ENCODE measurements around the gene RHNO1.
A peak's percentile ranks its signal among the peaks of the same experiment; 100 is the strongest.

The RHNO1 gene

DNA sequence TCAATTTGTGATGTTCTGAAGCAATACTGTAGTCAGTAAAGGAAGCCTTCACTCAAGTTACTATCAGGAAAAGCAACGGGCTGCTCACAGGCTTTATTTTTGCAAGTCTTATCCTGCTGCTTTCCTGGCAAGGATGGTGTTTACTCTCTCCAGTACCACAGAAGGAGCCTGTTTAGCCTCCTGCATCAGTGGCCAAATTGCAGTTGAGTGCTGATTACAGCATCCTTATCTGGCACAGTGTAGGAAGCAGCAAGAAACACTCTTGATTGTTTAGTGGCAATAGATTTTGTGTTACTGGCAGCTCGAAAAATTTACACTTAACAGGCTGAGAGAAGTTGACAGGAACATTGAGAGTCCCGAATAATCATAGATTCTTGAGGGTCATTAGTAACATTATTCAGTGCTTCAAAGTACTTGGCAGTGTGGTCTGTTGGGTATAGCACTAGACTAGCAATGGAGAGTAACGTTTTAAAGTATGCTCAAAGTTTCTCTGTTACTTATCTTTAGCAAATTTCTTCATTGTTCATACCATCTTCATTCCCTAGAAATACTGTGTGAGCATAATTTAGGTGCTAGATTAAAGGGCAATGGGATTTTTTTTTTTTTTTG is 25.4 kb downstream of the RHNO1 start:
- peak in 9 of 14 donors; percentile 4 to 98 (median 18) for DNase-seq

DNA sequence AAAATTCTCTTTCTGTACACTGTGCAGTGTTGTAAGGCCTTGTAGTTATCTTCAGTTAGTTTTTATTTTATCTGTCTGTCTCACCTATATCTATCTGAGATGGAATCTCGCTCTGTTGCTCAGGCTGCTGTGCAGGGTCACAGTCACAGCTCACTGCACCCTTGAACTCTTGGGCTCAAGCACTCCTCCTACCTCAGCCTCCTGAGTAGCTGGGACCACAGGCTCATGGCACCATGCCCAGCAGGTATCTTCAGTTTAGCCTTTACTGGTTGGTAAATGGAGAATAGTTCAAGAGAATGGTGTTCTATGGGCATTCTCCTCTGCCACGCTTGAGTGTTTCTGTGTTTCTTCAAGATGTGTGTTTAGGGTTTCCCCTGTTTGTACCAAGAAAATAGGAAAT is 27.2 kb downstream of the RHNO1 start:
- DNase-seq, result peak in 1 of 14 donors; percentile 21

DNA sequence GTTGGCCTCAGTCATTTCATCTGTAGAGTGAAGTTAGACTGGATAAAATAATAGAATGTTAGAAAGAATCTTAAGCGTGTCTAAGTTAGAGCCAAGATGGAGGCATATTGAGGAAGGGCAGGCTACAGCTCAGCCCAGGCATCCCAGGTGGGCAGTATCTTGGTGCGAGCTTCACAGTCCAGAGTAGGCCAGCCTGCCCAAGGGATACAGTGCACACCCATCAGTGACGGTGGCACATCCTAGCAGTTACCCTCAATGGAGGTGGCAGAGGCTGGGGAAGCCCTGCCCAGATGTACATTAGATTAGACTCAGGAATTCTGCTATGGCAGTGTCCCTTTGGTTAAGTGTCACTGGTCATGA is 35.2 kb downstream of the RHNO1 start:
- DNase-seq, result no peak

DNA sequence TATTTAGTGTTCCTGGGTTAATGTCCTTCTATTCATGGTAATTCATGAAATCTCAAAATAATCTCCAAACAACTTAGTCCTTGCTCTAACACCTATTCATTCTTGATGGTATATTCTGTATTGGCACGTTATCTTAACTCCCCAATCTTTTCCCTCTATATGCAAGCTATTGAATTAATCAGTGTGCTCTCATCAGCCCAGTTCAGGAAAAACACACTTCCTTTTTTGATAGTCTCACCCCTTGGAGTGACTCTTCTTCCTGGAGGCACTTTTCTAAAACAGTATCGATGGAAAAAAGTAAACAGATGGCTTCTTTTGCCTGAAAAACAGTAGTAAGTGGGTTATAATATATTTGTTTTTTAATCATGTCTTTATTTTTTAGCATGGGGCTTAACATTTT is 42.2 kb downstream of the RHNO1 start:
- DNase-seq, result no peak

DNA sequence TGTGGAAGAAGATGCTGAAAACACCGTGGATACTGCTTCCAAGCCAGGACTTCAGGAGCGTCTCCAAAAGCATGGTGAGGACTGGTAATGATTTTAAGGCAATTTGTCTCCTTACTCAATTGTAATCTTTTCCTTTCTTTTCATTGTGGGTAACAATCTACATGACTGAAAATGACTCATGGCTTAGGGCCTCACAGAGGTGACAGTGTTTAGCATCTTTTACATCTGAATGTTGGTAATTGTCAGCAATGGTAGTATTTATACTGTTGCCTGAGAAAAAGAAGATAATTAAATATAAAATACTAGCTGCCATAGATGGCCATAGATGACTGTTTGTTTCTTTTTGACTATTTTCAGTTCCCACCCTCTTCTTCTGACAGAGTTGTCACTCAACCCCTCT is 45.3 kb downstream of the RHNO1 start:
- DNase-seq, result no peak

DNA sequence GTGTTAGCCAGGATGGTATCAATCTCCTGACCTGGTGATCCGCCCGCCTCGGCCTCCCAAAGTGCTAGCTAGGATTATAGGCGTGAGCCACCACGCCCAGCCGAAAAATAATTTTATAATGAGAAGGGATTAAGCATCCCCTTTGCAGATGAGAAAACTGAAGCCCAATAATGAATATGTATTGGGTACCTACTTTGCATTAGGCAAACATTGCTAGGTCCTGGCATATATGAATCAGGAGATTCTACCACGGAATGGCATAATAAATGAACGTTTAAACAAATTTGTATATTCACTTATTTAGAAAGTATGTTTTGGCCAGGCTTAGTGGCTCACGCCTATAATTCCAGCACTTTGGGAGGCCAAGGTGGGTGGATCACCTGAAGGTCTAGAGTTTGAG is 46.0 kb downstream of the RHNO1 start:
- DNase-seq, result no peak

DNA sequence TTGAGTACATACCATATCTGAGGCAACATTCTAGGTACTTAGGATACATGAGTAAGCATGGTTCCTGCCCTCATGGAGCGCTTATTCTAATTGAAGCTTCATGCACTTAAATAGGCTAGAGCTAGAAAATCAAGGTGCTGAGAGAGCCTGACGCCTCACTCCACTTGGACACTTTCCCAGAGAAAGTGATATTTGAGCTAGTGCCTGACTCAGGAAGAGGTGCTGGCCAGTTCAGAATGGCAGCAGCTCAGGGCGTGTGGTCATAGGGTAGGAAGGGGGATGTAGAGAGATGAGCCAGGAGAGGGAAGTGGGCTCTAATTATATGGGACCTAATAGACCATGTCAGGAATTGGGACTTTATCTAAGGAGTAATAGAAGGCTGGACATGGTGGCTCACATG is 47.0 kb downstream of the RHNO1 start:
- no peak for DNase-seq

DNA sequence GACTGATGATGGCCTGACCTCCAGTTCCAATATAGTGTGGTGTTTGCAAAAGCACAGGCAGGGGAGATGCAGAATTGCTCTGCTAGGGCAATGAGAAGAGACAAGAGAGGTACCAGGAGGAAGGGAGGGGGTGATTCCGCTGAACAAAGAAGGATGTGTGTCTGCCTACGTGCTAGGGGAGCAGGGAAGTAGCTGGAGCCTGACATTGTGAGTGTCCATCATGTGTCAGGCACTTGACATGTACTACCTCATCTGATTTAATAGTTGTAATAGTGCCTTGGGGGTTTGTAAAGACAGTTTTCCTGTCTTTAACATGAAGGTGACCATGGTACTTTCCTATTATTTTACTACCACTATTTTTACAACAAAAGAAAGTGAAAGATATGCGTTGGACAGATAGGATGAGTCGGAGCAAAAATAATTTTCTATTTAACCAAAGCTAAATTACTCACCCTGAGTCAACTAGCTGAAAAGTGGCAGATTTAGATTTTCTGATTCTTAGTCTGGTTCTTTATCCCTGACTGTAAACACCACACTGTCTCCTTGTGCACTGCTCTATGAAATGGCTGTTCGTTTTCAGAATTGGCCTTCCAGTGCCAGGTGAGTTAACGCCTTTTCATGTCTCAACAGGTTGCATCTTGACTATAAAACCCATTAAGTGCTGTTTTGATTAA is 48.4 kb downstream of the RHNO1 start:
- no peak for DNase-seq

DNA sequence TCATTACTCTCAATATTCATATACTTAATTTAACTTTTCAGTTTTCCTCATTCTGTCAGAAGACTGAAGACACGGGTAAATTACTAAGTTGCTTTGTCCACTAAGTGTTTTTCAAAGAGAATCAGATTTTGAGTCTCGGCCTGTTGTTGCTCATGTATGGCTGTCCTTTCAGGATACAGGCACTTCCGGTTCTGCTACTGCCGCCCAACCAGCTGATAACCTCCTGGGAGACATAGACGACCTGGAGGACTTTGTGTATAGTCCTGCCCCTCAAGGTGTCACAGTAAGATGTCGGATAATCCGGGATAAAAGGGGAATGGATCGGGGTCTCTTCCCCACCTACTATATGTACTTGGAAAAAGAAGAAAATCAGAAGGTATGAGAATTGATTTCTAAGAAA is 53.8 kb downstream of the RHNO1 start:
- no peak for DNase-seq

DNA sequence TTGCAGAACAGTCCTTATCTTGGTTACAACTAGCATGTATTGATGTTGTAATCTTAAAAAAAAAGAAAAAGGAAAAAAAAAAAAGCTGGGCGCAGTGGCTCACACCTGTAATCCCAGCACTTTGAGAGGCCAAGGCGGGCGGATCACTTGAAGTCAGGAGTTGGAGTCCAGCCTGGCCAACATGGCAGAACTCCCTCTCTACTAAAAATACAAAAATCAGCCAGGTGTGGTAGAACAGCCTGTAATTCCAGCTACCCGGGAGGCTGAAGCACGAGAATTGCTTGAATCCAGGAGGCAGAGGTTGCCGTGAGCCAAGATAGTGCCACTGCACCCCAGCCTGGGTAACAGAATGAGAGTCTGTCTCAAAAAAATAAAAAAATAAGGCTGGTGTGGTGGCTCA is 56.6 kb downstream of the RHNO1 start:
- DNase-seq, result no peak

DNA sequence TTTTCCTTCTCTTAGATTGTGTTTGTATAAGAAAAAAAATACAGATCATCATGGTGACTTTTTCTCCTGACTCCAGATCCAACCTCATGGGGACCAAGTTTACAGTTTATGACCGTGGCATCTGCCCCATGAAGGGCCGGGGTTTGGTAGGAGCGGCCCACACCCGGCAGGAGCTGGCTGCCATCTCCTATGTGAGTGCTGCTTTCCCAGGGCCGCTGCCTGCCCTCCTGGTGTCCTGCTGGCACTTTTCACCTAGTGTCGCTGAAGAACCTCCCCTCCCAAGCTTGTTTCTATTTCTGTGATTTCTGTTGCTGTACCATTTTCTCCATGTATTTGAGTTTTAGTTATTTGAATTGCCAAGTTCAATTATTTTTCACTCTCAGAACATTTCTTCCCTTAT is 57.3 kb downstream of the RHNO1 start:
- DNase-seq, result peak in 1 of 14 donors; percentile 64

DNA sequence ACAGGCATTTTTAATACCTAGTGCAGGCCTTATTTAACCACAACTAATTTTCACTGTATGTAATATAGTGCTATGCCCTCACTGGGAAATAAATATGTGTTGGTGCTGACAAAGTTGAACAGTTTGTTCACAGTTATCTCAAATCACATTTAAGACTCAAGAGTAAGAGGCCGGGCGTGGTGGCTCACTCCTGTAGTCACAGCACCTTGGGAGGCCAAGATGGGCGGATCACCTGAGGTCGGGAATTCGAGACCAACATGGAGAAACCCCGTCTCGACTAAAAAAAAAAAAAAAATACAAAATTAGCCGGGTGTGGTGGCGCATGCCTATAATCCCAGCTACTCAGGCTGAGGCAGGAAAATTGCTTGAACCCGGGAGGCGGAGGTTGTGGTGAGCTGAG is 59.3 kb downstream of the RHNO1 start:
- DNase-seq, result no peak

DNA sequence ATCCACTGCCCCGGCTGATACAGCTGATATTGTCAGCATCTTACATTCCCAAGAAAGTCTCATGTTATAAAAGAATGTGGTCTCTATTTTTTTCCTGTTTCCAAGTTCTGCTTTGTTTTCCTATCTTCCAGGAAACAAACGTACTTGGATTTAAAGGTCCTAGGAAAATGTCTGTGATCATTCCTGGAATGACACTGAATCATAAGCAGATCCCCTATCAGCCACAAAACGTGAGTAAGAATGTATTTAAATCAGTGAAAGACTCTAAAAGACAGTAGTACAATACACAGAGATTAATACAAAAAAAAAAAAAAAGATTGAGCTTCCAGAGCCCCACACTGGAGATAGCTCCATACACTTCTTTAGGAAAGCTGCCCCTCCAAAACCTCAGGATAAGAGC is 60.5 kb downstream of the RHNO1 start:
- DNase-seq, result no peak
